ENCODE data around the gene ZFP36L1. TPM values are rescaled to one million over a fixed set of nuclear protein-coding genes. Genes with fewer than 3 reads are reported as not detected.

ZFP36L1 gene
- total and polyA plus RNA-seq, 2 donors (not counting 3 experiments of a cell fraction or from before 2014, with no cell fraction given), result 46.0 to 89.6 TPM

DNA sequence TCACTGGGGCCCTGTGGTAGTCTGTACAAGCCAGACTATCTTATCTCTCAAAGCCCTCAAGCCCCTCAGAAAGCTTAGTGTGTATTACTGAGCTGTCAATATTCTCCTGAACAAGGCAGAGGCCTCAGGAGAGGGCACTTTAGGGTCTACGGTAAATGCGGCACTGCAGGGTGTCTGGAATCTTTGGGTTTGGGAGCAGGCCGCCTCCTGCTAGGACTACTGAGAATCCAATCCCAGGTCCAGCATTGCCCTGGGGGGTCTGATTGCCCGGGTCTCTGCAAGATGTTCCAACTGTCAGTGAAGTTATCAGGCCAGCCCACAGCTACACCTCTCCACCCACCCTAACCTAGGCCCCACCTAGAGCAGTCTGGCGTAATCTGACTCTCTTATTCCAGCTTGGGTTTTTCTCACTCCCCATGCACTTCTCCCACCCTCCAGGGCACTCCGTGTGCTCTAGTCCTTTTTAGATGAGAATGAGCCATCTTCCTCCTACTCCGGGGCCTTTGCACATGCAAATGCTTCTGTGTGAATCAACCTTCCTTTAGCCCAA lies 4.3 kb upstream of the ZFP36L1 start:
- no peak overlapping the region for H3K9ac ChIP-seq (replicated peaks; ENCODE audit: extremely low read depth, insufficient read depth, low read length)
- H3K36me3 ChIP-seq (ENCODE audit: control insufficient read depth in 2 of 2, extremely low read depth in 1 of 2, insufficient read depth in 2 of 2, low read length in 2 of 2), result no peaks in the 10 kb centered on the region
- no peaks in the 10 kb centered on the region for H3K9me3 ChIP-seq (replicated peaks; ENCODE audit: control insufficient read depth, insufficient read depth, low read length)
- FAIRE-seq (no peak), DNase-seq (ENCODE audit: low read depth, low spot score) (no peak)
- no peak overlapping the region for H3K4me3 ChIP-seq (replicated peaks in 1 of 3; ENCODE audit: insufficient read depth in 1 of 3, low read depth in 1 of 3, low read length in 3 of 3)
- no peak for TF ChIP-seq POLR2A (IDR thresholded peaks at IDR 0.05; ENCODE audit: low read depth, low read length)
- no peak for TF ChIP-seq MAX (IDR thresholded peaks at IDR 0.05; ENCODE audit: insufficient read depth, insufficient read length)
- H3K9me1 ChIP-seq (replicated peaks; ENCODE audit: control insufficient read depth, extremely low read depth, insufficient read depth, low read length), result no peaks in the 10 kb centered on the region
- H3K4me1 ChIP-seq (ENCODE audit: control insufficient read depth, extremely low read depth, insufficient read depth, low read length), result peaks cover 14% of the 10 kb centered on the region
- dilution Hi-C loops (cut with MboI; ENCODE audit: extremely low pct_ligation_motif_present, low sequenced_read_pairs) (no loop called here), intact Hi-C loops (cut with micrococcal nuclease) (loop anchor here (10.0 kb wide), 1 partner anchor 652 kb away; no protein-coding TSS in a partner anchor)
- H4K20me1 ChIP-seq (replicated peaks; ENCODE audit: control insufficient read depth, extremely low read depth, insufficient read depth, low read length), result no peaks in the 10 kb centered on the region
- no TSS peak for BruUV-seq (replicated peaks)
- no peak overlapping the region for H3K4me2 ChIP-seq (ENCODE audit: insufficient read depth, low read length)
- no peaks in the 10 kb centered on the region for H3K27me3 ChIP-seq (ENCODE audit: control insufficient read depth in 2 of 2, insufficient read depth in 2 of 2, low read length in 2 of 2)
- POLR2A ChIA-PET, result interaction anchor here (0.5 kb wide), 1 partner anchor 68 kb away, joined by 8 read pairs; no protein-coding TSS in a partner anchor
- H3K27ac ChIP-seq (ENCODE audit: insufficient read depth, low read depth, low read length), result no peak overlapping the region
- CTCF ChIA-PET, result interaction anchor here (1.1 to 3.0 kb wide), 3 partner anchors 10 to 863 kb away, joined by 4 to 16 read pairs (median 12); no protein-coding TSS in a partner anchor
- H3K79me2 ChIP-seq (ENCODE audit: control insufficient read depth, insufficient read depth, low read length), result peaks cover 20% of the 10 kb centered on the region
- no peak overlapping the region for H2AFZ ChIP-seq (ENCODE audit: low read depth, low read length)

DNA sequence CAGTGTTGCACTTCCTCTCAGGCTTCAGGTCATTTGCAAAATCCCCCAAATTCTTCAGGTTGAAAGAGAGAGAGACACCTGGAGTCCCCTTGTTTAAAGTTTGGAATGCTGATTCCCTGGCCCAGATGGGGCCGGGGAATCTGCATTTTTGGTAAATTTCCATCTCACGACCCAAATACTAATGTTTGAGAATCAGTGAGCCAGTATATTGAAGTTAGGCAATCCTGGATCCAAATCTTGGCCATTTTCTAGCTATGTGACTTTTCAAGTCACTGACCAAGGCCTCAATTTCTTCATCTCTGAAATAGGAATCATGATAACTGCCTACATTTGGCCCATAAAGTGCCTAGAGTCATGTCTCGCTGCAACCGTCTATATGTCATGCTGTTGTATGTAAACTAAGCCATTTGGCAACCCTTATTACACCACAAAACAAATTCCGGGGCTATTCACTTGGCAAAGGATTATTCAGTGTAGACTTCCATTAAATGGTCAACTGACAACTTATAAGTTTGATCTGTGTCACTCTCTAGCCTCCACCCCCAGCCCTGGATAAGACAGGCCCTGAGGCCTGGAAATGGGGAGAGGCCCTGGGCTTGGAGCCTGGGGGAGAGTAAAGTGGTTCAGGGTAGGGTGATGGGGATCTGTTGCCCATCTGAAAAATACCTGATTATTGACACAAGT lies 3.7 kb upstream of the ZFP36L1 start:
- intact Hi-C loops (cut with micrococcal nuclease), result loop anchor here (10.0 kb wide), 1 partner anchor 652 kb away; no protein-coding TSS in a partner anchor
- no peak for DNase-seq (ENCODE audit: low read depth, low spot score)
- Histone ChIP-seq H3K36me3 (ENCODE audit: control insufficient read depth in 2 of 2, extremely low read depth in 1 of 2, insufficient read depth in 2 of 2, low read length in 2 of 2) (no peaks in the 10 kb centered on the region), H4K20me1 (replicated peaks; ENCODE audit: control insufficient read depth, extremely low read depth, insufficient read depth, low read length) (peaks cover 2% of the 10 kb centered on the region), H3K4me2 (ENCODE audit: insufficient read depth, low read length) (peak overlapping the region; percentile 75), H3K27ac (ENCODE audit: insufficient read depth, low read depth, low read length) (peak overlapping the region; percentile 98), H3K9me1 (replicated peaks; ENCODE audit: control insufficient read depth, extremely low read depth, insufficient read depth, low read length) (no peaks in the 10 kb centered on the region), H3K4me3 (replicated peaks in 1 of 3; ENCODE audit: insufficient read depth in 1 of 3, low read depth in 1 of 3, low read length in 3 of 3) (peak overlapping the region in 2 of 3 experiments; percentile 59 to 72), H3K27me3 (ENCODE audit: control insufficient read depth in 2 of 2, insufficient read depth in 2 of 2, low read length in 2 of 2) (no peaks in the 10 kb centered on the region), H3K9ac (replicated peaks; ENCODE audit: extremely low read depth, insufficient read depth, low read length) (peak overlapping the region; percentile 96), H3K9me3 (replicated peaks; ENCODE audit: control insufficient read depth, insufficient read depth, low read length) (no peaks in the 10 kb centered on the region), H3K79me2 (ENCODE audit: control insufficient read depth, insufficient read depth, low read length) (peaks cover 26% of the 10 kb centered on the region), H3K4me1 (ENCODE audit: control insufficient read depth, extremely low read depth, insufficient read depth, low read length) (peaks cover 14% of the 10 kb centered on the region), H2AFZ (ENCODE audit: low read depth, low read length) (peak overlapping the region; percentile 23)
- CTCF ChIA-PET, result interaction anchor here (1.1 to 3.0 kb wide), 4 partner anchors 10 to 862 kb away, joined by 4 to 20 read pairs (median 14); no protein-coding TSS in a partner anchor
- peak; percentile 21 for FAIRE-seq
- dilution Hi-C loops (cut with MboI; ENCODE audit: extremely low pct_ligation_motif_present, low sequenced_read_pairs), result no loop called here
- POLR2A ChIA-PET, result no interaction called here
- no TSS peak for BruUV-seq (replicated peaks)
- TF ChIP-seq FOS (IDR thresholded peaks at IDR 0.05; ENCODE audit: borderline replicate concordance, insufficient read depth, low read length) (no peak), GATA2 (IDR thresholded peaks at IDR 0.05; ENCODE audit: insufficient read depth, insufficient read length, low read depth, low read length) (no peak), CTCF (IDR thresholded peaks at IDR 0.05; ENCODE audit: extremely low read depth in 1 of 2, insufficient read depth in 1 of 2, low read depth in 1 of 2, low read length in 2 of 2) (no peak), EZH2 (IDR thresholded peaks at IDR 0.05; ENCODE audit: borderline replicate concordance, low read depth, low read length, severe bottlenecking) (no peak), MYC (IDR thresholded peaks at IDR 0.05; ENCODE audit: low read depth, low read length) (no peak), POLR2A (IDR thresholded peaks at IDR 0.05; ENCODE audit: low read depth, low read length) (no peak), POLR2AphosphoS5 (IDR thresholded peaks at IDR 0.05; ENCODE audit: insufficient read depth, low read depth, low read length) (no peak), MAX (IDR thresholded peaks at IDR 0.05; ENCODE audit: insufficient read depth, insufficient read length) (no peak), JUN (IDR thresholded peaks at IDR 0.05; ENCODE audit: borderline replicate concordance, insufficient read depth, insufficient read length, low read depth) (no peak)

Measured in endothelial cell of umbilical vein (primary cell).